ENCODE measurements around the gene NEUROG3.
"Not testable (repeated sequence)": the region's sequence is repeated elsewhere in the genome, so short reads cannot be mapped to it uniquely, and the experiment has no call there.

NEUROG3 gene

DNA sequence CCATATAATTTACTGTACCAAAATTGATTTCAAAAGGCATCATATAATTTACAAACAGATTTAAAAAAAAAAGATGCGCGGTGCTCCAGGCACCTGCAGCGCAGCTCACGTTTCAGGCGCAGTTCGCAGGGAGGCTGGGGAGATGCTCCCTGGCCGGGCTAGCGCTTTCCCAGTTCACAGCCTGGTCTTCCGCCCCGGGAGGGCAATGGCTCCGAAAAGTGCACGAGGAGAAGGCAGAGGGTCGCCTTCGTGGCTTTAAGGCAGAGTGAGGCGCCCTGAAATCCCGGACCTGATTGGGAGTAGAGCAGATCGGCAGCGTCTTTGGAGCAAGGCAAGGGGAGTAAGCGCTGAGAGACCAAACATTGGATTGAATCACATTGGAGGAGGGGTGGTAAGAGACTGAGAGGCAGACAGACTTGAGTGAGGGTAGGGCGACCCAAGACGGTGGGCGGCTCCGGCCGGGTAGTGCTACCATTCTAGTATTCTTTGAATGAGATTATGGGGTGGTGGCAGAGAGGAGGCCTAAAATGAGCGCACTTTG, 1.5 kb downstream of the NEUROG3 start:
- no peak for DNase-seq

DNA sequence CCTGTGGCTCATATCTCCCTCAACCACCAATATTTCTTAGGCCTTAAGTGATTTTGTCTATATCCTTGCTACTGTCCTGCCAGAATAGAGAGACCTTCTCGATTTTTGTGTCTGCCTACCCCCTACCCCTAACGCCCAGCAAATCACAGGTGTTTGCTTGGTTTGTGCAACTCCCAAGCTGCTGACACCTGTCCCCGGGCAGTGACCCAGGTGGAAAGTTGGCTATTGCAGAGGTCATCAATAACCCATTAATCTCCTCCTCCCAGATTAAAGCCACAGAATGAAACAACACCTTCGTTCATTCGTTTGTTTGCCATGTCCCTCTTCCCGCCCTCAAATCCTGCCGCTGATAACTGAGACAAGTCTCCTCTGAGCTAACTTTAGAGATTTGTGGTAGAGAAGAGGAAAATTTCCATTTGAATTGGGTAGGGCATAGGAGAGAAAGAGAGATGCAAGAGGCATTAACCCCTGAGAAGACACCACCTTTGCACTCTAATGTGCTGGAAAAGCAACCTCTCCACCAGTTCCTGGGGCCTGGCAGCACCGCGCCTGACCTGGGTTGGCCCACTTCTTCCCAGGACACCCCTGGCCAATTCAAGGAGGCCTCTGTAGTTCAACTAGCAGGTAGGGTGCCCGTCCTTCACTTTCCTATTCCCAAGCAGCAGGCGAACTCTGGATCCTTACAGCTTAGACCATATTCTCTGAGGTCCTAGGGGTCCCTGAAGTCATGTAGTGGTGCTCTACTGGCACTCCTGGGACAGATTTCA, 3.0 kb downstream of the NEUROG3 start:
- no peak for DNase-seq

DNA sequence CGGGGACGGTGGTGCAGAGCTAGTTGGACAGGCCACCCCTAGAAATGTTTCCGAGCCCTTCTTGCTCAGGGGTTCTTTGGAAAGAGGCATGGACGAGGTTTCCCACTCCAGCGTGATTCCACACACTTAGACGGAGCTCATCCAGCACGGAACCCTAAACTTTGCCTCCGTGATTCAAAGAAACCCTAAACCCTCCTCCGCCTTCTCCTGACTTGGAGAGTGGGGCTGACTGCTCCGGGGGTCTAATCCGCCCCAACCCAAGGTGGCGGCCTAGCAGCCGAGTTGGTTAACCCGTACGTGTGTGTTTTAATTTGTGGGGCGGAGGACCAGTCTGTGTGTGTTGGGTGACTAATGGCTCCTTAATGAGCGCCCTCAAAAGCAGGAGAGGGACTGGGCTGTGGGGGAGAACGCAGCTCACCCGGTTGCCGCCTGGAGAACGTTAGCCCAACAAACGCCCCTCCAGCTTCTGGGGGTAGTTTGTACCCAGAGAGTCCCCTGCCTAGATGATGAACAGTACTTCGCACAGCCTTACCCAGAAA, 3.8 kb downstream of the NEUROG3 start:
- no peak for DNase-seq

DNA sequence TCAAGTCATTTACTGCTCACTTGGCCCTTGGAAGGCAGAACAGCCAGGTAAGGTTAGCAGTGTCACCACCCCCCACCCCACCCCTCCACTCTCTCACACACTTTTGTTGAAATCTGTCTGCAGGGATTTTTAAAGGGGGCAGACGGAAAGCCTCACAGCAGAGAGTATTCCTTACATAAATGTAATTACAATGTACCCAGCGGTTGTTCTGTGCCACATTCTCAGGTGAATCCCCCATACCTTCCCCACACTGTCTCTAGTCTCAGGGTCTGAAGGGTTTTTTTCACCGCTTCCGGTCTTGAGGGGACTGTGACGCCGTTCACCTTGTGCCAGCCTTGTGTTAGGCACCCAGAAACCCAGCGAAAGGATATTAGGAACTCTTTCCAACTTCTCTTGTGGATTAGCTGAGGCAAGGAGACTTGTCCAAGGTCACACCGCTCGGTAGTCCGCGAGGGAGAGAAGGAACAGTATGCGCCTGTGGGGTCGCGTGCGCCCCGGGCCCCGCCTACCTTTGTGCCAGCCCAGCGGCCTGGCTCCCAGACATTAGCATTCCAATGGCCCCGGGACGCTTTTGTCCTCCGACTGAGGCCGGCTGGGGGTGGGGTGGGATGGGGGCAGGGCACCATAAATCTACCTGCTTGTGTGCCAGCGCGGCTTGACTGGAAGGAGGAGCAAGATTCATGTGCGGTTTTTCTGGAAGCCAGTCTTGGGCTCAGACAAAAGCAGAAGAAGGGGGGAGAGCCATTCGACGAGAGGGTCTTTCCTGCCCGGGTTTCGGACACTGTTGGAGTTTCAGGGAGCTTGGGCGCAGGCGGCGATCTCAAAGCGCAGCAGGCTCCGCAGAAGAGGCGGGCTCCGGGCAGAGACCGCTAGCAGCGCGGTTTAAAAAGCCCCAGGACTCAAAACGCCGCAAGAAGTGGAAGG, 4.5 kb downstream of the NEUROG3 start:
- no peak for DNase-seq

DNA sequence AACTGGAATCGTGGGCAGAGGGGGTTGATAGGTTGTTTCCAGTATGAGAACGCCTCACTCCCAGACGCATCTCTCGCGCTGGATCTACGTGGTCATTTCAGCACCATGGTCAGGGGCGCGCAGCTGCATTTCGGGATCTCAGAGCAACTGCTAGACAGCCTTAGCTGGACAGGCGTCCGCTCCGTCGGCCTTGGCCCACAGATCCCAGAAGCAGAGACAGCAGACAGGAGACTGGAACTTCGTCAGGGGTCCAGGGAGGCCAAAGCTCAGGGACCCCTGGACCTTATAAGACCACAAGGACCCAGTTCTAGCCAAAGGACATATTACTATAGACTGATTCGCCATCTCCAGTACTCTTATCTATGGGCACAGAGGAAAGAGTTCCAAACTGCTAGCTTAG, 5.3 kb downstream of the NEUROG3 start:
- no peak for DNase-seq

DNA sequence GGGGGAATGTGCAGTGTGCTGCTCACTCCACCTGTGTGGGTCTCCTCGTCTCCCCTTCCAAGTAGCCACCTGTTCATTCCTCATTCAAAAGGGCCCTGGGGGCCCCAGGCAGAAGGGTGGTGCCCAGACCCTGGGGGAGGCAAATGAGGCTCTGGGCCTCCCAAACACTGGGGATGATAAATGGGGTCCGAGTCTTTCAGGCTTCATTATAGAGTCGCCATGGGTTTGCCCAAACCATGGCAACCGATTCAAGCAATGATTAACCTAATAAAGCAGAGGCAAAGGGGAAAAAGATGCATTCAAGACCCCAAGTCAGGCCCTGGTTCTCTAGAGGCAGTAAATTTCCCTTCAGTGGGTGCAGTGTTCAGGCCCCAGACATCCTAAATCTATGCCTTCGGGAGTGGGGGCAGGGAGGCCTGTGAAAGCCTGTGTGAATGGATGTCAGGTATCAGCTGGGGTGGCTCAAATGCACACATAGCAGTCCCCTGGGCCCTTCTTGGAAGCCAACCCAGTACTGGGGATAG, 10.4 kb downstream of the NEUROG3 start:
- no peak for DNase-seq

DNA sequence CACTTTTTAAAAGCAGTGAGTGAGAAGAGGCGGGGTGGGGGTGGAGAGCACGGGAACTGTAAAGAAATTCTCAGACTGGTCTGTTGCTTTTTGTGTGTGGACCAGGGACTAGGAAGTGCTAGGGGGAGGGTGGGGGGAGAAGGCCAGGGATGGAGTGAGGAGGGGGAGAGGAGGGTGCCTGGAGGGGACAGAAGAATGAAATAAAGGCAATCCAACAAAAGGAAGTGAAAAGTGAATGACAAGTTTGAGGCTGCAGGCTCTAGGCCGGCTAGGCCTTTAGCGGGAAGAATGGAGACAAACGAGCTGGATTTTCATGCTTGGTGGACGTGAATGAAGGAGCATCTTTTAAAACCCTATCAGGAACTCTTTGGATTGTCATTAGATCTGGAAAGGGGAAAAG, 13.7 kb downstream of the NEUROG3 start:
- DNase-seq, result no peak

DNA sequence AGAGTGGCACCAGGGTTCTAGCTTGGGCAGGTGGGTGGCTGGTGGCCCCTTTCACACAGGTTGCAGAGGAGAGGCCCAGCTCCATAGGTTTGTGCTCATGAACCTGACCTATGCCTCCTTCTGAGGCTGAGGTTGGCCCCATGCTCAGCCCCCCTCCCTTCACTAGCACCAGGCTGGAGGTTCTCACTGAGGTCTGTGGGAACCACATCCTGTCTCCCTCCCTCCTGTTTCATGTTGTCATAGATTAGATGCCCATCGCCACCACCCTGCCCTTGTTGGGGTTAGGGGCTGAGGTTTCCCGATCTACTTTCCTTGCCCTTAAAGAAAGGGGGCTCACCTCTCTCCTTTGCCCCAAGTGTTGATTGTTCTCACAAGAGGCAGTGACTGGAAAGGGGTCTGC, 14.7 kb downstream of the NEUROG3 start:
- DNase-seq, result no peak

DNA sequence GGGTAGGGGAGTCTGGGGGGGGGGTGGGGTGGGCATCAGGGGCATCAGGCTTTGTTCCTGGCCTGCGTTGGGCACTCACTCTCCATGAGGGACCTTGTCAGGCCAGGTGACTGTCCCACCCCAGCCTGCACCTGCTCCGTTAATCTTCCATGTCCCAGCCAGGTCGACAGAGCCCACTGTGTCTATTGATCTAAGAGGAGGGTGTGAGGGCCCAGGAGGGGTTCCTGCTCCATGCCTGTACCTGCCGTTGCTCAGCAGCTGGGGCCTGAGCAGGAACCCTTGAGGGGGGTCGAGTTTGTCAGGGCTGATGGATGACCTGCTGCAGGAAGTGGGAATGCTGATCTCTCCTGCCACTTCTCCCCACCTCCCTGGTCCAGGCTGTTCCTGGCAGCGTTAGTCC, 18.6 kb downstream of the NEUROG3 start:
- no peak for DNase-seq

DNA sequence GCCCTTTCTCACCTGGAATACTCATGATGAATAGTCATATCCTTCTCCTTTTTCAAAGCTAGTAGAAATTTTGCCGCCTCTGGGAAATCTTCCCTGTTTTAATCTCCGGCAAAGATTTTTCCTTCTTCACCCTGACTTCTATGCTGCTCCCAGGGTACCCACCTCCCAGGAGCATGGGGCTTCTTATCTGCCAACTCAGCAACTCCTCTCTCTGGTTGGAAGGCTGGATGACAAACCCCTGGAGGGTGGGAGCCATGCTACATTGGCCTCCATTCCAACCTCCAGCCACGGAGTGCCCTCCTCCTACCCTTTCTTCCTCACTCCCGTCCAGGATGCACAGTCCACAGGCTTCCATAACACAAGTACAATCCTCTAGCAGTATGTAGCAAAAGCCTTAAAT, 19.9 kb downstream of the NEUROG3 start:
- DNase-seq, result no peak

DNA sequence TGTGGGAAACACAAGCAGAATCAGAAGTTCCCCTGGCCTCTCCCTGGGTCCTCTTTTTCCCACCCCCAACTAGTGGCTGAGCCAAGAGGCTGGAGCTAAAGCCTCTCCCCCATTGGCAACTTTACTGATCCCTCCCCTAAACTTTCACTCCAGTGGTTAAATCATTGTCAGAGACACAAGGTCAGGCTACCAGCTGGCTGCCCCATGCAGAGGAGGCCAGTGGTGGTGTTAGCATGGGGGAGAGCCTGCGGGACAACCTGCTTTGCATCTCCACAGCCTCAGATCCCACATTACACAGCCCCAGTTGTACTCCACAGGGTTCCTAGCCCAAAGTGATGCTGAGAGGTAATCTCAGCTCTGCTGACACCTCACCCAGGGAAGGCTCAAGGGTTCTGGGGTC, 21.0 kb downstream of the NEUROG3 start:
- DNase-seq, result no peak

DNA sequence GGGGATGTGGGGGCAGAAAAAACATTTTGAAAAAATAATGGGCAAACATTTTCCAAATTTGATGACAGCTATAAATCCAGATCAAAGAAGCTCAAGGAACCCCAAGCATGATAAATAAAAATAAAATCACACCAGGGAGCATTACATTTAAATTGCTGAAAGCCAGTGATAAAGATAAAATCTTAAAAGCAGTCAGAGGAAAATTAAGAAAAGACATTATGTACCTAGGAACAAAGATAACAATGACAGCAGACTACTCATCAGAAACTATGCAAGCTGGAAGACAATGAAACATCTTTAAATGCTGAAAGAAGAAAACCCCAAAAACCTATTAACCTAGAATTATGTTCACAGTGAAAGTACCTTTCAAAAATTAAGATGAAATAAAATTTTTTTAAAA, 23.3 kb downstream of the NEUROG3 start:
- peak; percentile 8 to 60 for DNase-seq

DNA sequence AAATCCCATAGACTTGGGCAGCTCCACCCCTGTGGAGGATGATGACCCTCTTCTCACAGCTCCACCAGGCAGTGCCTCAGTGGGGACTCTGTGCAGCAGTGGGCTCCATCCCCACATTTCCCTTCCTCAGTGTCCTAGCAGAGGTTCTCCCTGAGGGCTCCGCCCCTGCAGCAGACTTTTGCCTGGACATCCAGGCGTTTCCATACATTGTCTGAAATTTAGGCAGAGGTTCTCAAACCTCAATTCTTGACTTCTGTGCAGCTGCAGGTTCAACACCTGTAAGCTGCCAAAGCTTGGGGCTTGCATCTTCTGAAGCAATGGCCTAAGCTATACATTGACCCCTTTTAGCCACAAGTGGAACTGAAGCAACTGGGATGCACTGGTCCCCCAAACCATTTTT, 31.8 kb downstream of the NEUROG3 start:
- no peak for DNase-seq

DNA sequence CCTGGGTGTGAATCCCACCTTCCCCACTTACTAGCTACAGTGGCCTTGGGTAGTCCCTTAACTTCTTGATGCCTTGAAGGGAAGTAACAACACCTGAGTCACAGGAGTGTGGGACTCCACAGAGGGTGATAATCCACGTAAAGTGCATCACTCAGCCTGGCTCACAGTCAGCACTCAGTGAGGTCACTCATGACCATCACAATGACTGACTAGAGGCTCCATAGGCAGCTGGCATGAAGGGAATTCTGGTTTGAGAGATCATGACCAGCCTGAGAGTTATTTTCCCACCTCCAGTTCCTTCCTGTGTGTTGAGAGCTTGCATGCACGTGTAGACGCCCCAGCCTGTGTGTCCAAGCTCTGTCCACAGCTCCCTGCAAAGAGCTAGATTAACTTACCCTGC, 34.8 kb downstream of the NEUROG3 start:
- no peak for DNase-seq

DNA sequence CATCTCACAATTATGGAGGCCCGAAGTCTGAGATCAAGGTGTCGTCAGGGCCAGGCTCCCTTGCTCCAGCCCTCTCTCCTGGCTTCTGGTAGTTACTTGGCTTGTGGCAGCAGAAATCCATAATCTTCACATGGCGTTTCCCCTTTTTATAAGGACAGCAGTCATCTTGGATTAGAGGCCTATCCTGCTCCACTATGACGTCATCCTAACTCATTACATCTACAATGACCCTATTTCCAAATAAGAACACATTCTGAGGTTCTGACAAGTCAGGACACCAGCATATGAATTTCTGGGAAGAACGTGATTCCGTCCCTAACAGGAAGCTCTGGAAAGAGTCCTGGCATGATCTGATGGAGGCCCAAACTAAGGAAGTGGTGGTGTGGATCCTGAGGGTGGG, 35.8 kb downstream of the NEUROG3 start:
- no peak for DNase-seq

DNA sequence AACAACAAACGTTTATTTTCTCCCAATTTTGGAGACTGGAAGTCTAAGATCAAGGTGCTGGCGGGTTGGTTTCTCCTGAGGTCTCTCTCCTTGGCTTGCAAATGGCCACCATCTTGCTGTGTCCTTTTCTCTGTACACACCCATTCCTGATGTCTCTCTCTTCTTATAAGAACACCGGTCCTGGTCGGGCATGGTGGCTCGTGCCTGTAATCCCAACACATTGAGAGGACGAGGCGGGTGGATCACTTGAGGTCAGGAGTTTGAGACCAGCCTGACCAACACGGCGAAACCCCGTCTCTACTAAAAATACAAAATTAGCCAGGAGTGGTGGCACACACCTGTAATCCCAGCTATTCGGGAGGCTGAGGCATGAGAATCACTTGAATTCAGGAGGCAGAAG, 36.7 kb downstream of the NEUROG3 start:
- DNase-seq, result not testable (repeated sequence)

DNA sequence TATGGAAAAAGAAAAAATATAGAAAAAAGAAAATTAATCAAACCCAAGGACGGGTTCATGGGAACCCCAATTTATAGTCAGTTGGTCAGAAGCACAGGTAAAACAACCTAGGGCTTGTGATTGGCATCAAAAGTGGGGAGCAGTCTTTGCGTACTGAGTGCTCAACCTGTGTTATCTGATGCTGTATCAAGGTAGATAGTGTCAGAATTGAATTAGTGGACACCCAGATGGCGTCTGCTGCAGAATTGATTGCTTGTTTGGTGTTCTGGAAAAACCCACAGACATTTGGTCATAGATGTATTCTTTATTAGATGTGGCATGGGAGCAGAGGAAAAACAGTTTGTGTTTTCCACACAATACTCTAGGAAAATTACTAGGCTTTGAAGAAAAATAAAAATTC, 39.6 kb downstream of the NEUROG3 start:
- DNase-seq, result no peak

DNA sequence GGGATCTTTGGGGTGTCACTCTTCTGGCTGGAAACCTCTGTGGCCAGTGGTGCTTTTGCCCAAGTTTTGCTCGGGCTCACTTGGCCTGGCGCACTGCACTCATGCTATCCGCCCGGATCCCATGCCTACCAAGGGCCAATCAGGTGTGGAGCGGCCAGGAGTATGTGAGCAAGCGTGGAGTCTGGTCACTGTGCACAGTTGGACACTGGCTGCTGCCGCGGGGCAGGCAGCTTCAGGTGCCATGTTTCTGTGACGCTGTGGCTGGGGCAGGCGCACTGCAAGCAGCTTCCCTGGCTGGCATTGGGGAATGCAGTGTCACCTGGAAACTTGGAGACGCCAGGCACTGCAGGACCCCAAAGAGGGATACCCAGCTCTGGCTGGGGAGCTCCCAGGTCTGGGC, 45.3 kb downstream of the NEUROG3 start:
- no peak for DNase-seq
